COR-L47 (cell line): ENCODE measurements around the gene DOCK4.

Source experiments
- DNase-seq: peaks from one replicate; lab custom pipeline; 2025; lab: John Stamatoyannopoulos, UW

Gene DOCK4

GRCh38 chr7:111858331-111858730 lies 347.9 kb downstream of the DOCK4 start:
- no peak for DNase-seq

GRCh38 chr7:111855842-111856227 lies 350.4 kb downstream of the DOCK4 start:
- peak; percentile 2 for DNase-seq

GRCh38 chr7:111855161-111855841 lies 350.9 kb downstream of the DOCK4 start:
- DNase-seq, result peak; percentile 42

- no peak for DNase-seq
Observed at GRCh38 chr7:111853201-111853990, 352.8 kb downstream of the DOCK4 start.

- no peak for DNase-seq
Observed at GRCh38 chr7:111852081-111852480, 354.1 kb downstream of the DOCK4 start.

GRCh38 chr7:111846898-111847297 lies 359.3 kb downstream of the DOCK4 start:
- no peak for DNase-seq

- no peak for DNase-seq
Observed at GRCh38 chr7:111845853-111846252, 360.3 kb downstream of the DOCK4 start.

- DNase-seq, result no peak
Observed at GRCh38 chr7:111844904-111845671, 361.1 kb downstream of the DOCK4 start.

GRCh38 chr7:111842491-111842890 lies 363.7 kb downstream of the DOCK4 start:
- no peak for DNase-seq

- no peak for DNase-seq
Observed at GRCh38 chr7:111841596-111842205, 364.5 kb downstream of the DOCK4 start.

- DNase-seq, result no peak
Observed at GRCh38 chr7:111840528-111840927, 365.7 kb downstream of the DOCK4 start.

- no peak for DNase-seq
Observed at GRCh38 chr7:111839261-111839660, 366.9 kb downstream of the DOCK4 start.

- no peak for DNase-seq
Observed at GRCh38 chr7:111836592-111836991, 369.6 kb downstream of the DOCK4 start.

GRCh38 chr7:111835066-111835465 lies 371.1 kb downstream of the DOCK4 start:
- no peak for DNase-seq

- DNase-seq, result no peak
Observed at GRCh38 chr7:111834367-111834766, 371.8 kb downstream of the DOCK4 start.

GRCh38 chr7:111833466-111833865 lies 372.7 kb downstream of the DOCK4 start:
- no peak for DNase-seq

GRCh38 chr7:111832174-111832573 lies 374.0 kb downstream of the DOCK4 start:
- no peak for DNase-seq

- DNase-seq, result no peak
Observed at GRCh38 chr7:111829221-111829620, 377.0 kb downstream of the DOCK4 start.

GRCh38 chr7:111827863-111828504 lies 378.2 kb downstream of the DOCK4 start:
- no peak for DNase-seq

GRCh38 chr7:111825046-111825445 lies 381.2 kb downstream of the DOCK4 start:
- DNase-seq, result no peak

- DNase-seq, result no peak
Observed at GRCh38 chr7:111823826-111824225, 382.4 kb downstream of the DOCK4 start.

- no peak for DNase-seq
Observed at GRCh38 chr7:111821046-111821445, 385.2 kb downstream of the DOCK4 start.
